ENCODE results near the gene NBDY. TPM values are rescaled to one million over a fixed set of nuclear protein-coding genes. Genes with fewer than 3 reads are reported as not detected.
"Not testable (repeated sequence)": the region's sequence is repeated elsewhere in the genome, so short reads cannot be mapped to it uniquely, and the experiment has no call there.

NBDY gene
- polyA plus RNA-seq (ENCODE audit: insufficient read length in 10 of 10), result 10 to 100 TPM; 39.0 to 59.0 (median 48.9) TPM
- long read RNA-seq, donor 1, transcript NBDY-201 (3 exons, 1,529 nt), result major isoform, 35 of 35 reads
- long read RNA-seq, donor 1, partial matches to known transcripts, result 0 of 35 reads
- long read RNA-seq, donor 1, other reads (novel, unspliced or antisense), result 0 of 35 reads
- long read RNA-seq, donor 2, transcript NBDY-201 (3 exons, 1,529 nt), result major isoform, 24 of 24 reads
- long read RNA-seq, donor 2, partial matches to known transcripts, result 0 of 24 reads
- long read RNA-seq, donor 2, other reads (novel, unspliced or antisense), result 0 of 24 reads
- long read RNA-seq, donor 3, result 0 reads
- long read RNA-seq, donor 4, transcript NBDY-201 (3 exons, 1,529 nt), result major isoform, 27 of 27 reads
- long read RNA-seq, donor 4, partial matches to known transcripts, result 0 of 27 reads
- long read RNA-seq, donor 4, other reads (novel, unspliced or antisense), result 0 of 27 reads
- long read RNA-seq, donor 5, transcript NBDY-201 (3 exons, 1,529 nt), result major isoform, 41 of 43 reads
- long read RNA-seq, donor 5, partial matches to known transcripts, result 0 of 43 reads
- long read RNA-seq, donor 5, other reads (novel, unspliced or antisense), result 0 of 43 reads
- long read RNA-seq, donor 6, transcript NBDY-201 (3 exons, 1,529 nt), result major isoform, 27 of 32 reads
- long read RNA-seq, donor 6, partial matches to known transcripts, result 5 of 32 reads
- long read RNA-seq, donor 6, other reads (novel, unspliced or antisense), result 0 of 32 reads
- long read RNA-seq, donor 7, transcript NBDY-201 (3 exons, 1,529 nt), result major isoform, 22 of 22 reads
- long read RNA-seq, donor 7, partial matches to known transcripts, result 0 of 22 reads
- long read RNA-seq, donor 7, other reads (novel, unspliced or antisense), result 0 of 22 reads
- long read RNA-seq, donor 8, transcript NBDY-201 (3 exons, 1,529 nt), result major isoform, 34 of 35 reads
- long read RNA-seq, donor 8, partial matches to known transcripts, result 0 of 35 reads
- long read RNA-seq, donor 8, other reads (novel, unspliced or antisense), result 0 of 35 reads
- long read RNA-seq, donor 9, partial matches to known transcripts, result 0 of 2 reads
- long read RNA-seq, donor 9, other reads (novel, unspliced or antisense), result 0 of 2 reads

GRCh38 chrX:56729152-56729850, at the start of gene NBDY:
TSS of gene NBDY (plus strand) at chrX:56729243. CDS start at chrX:56729354, 111 bp downstream.
- peak; percentile 38 to 82 (median 47) for DNase-seq

DNA sequence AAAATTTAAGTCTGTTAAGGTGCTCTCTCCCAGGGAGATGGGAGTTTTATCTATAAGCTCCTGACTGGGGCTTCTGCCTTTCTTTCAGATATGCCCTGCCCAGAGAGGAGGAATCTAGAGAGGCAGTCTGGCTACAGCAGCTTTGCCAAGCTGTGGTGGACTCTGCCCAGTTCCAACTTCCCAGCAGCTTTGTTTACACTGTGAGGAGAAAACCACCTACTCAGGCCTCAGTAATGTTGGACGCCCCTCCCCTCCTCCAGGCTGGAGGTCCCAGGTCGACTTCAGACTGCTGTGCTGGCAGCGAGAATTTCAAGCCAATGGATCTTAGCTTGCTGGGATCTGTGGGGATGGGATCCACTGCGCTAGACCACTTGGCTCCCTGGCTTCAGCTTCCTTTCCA, 24.5 kb upstream of the NBDY start:
- not testable (repeated sequence) for DNase-seq

DNA sequence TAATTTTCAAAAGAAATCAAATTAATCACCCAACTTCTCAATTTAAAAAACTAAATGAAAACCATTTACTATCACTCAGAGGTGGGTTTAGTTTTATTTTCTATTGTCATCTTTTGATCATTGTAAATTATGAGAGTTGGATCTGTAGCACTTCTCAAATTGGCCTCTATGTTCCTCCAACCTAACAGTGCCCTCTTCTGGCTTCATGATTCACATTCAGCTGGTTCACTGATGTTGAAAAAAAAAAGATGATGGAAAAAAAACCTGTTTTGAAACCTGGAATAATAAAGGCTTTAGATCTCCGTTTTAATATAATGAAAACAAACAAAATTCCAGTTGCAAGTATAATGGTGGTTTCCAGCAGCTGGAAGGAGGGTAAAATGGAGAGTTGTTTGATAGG, 2.4 kb upstream of the NBDY start:
- peak in 2 of 3 donors; percentile 37 to 48 for DNase-seq

DNA sequence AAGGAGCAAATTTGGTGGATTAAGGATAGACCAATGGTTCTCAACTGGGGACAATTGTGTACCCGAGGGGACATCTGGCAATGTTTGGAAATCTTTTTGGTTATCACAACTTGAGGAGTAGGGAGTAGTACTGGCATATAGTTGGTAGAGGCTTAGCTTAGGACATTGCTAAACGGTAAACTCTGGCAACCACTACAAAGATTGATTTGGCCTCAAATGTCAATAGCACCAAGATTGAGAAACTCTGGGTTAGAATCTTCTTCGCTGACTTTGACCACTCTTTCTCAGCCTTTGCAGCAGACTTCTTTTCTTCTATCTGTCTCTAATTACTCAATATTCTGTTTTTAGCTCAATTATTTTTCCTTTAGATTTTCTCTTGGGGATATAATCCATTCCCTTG, 1.5 kb upstream of the NBDY start:
- DNase-seq, result no peak

DNA sequence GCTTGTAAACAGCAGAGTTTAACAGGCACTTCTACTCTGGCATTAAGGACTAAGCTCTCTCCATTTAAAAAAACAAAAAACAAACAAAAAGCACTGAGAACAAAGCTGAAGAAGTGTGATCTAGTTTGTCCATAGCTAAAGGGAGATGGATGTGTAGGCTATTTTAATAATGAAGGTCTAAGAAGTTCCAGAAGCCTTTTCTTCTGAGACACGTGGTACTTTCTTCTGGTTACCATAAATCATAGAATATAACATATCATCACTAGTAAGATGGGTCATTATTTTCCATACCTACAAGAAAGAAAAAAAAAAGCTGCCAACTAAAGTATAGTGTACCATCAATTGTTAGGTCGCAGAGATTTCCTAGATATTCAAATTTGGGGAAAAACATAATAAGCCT, 722 bp upstream of the NBDY start:
- peak in 1 of 3 donors; percentile 16 for DNase-seq

- DNase-seq, result peak; percentile 19 to 72 (median 34)
These were observed 291 bp upstream of the NBDY start for GRCh38 chrX:56728752-56729151.

DNA sequence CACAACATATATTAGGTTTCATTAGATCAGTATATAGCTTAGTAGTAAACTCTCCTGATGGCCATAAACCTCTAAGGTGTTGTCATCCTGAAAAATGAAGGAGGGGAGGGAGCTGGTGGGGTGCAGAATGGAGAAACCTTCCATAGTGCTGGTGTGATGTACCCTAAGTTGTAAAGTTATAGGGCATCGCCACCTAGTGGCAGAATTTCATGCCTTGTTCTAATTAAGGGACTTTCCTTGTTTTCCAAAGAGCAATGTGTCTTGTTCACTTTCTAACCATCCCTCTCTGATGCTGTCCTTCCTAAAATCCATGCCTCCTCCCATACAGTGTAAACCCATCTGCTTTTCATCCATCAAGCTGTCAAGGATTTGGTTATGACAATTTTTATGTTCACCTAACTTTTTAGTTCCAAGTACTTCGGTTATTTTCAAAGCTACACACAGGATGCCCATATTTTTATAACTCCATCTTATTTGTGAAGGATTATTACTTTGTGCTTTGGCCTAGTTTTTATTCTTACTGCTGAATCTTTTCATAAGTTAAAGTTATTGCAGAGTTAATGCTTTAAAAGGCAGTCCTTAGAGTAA, 4.5 kb downstream of the NBDY start:
- peak in 2 of 3 donors; percentile 32 to 41 for DNase-seq

- DNase-seq, result no peak
These were observed 7.2 kb downstream of the NBDY start for GRCh38 chrX:56736219-56736618.

DNA sequence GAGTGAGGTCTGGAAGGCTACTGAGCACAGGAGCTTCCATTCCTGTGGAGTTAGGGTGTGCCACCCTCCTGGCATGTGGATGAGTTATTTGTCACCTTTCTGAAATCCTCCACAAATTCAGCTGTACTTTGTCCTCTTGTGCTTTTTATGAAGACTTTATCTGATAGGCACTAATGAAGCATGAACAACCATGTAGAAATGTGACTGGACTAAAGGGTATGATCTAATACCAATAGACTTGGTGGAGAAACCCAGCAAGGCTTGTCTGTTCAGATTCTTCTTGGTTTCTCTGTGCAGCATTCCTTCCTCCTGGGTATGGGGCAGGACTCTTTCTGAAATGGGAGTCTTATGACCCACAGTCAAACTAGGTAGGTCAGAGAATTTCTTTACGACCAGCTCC, 9.6 kb downstream of the NBDY start:
- DNase-seq, result no peak

DNA sequence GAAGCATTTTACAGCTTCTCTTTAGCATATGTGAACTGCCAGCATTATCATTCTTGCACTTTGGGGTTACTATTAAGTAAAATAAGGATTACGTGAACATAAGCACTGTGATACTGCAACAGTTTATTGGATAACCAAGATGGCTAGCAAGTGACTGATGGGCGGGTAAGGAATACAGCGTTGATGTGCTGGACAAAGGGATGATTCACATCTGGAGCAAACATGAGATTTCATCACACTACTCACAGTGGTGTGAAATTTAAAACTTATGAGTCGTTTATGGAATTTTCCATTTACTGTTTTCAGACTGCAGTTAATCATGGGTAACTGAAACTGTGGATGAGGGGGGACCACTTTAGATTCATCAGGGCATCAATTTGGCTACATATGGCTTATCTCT, 16.0 kb downstream of the NBDY start:
- no peak for DNase-seq

DNA sequence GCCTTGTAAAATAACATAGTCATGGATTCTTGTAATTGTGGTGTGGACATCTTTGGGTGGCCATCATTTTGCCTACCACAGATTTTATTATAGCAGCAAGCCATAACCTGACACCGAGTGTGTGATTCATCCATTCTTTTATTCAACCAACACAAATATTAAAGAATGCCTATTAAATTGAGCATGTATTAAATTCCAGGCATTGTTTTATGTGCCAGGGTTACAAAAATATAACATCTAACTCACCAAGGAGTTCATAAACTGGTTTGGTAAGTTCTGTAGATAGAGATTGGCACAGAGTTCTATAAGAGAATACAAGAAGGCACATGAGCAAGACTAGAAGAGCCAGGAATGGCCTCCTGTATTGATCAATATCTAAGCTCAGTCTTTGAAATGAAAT, 18.0 kb downstream of the NBDY start:
- DNase-seq, result no peak

DNA sequence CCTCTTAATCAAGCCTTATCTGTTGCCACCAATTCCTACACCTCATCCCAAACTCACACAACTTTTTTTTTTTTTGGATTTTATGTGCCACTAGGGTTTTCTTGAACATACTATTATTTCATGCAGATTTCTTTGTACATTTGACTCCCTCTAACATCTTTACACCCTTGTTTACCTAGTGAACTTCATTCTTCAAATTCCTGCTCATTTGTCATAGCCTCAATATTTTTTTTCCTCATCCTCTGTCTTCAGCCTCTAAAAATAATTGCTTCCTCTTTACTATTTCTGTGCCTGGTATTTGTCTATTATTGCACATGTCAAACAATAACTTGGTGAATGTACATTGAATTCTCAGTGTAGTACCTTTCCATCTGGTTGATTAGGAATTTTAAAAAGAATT, 22.0 kb downstream of the NBDY start:
- no peak for DNase-seq

DNA sequence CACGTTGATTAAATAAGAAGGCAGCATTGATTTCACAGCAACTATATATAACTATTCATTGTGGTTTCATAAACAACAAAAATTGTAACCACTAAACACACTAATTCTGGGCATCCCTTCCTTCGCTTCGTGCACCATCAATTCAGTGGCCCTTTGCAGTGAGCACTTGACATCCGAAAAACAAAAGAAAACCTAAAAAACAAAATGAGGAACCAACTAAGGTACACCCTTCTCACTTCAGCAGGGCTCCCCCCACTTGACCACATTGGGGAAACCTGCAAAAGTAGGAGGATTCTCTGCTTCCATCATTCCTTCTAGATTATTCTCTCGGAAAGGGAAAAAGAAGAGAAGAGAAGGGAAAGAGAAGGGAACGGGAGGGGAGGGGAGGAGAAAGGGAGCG, 28.3 kb downstream of the NBDY start:
- DNase-seq, result no peak

- no peak for DNase-seq
These were observed 29.4 kb downstream of the NBDY start for GRCh38 chrX:56758456-56758855.

DNA sequence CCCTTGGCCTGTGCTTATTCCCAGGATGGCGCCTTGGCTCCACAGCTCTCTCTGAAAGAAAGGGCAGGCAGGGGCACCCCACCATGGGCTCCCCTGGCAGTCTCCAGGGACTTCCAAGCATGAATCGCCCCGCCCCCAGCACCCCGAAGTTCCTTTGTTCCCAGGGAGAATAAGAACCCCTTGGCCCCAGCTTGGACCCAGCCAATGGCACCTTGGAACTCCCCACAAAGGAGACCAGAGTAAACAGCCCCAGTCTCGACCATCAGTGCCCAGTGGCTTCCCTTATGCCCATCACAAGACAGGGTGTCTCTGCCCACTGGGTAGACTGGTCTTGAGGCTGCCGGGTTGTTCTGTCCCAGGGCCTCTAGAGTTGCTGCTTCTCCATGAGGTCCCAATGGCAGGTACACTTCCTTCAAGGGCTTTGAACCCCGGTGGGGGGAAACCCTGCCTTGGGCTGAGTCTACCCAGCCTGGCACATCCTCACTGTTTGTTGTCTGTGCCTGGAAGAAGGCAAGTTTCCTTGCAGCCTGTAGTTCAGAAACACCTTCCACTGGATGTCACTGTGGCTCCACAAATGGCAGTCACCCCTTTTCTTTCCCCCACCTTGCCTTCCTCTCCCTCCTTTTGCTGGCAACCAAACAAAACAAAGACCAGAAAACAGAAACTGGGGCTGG, 30.8 kb downstream of the NBDY start:
- DNase-seq, result no peak

DNA sequence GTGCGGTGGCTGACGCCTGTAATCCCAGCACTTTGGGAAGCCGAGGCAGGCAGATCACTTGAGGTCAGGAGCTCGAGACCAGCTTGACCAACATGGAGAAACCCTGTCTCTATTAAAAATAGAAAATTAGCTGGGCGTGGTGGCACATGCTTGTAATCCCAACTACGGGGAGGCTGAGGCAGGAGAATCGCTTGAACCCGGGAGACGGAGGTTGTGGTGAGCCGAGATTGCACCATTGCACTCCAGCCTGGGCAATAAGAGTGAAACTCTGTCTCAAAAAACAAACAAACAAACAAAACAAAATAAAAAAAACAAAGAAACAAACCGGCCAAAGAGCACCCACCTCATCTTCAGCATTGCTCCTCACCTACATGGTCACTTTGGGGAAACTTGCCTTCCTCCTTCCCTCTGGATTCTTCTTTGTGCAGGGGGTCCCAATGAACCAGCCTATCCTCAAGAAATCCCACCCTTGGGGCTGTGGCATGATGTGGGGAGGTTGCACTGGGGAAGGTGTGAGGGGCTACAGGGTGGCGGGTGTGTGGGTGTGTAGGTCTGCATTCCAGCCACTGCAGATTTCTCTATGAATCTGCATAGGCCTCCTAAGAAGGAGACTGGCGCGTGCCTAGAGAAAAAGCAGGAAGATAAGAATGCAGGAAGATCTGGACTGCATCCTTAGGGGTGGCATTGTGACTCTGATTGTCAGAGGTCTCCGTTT, 31.5 kb downstream of the NBDY start:
- not testable (repeated sequence) for DNase-seq

DNA sequence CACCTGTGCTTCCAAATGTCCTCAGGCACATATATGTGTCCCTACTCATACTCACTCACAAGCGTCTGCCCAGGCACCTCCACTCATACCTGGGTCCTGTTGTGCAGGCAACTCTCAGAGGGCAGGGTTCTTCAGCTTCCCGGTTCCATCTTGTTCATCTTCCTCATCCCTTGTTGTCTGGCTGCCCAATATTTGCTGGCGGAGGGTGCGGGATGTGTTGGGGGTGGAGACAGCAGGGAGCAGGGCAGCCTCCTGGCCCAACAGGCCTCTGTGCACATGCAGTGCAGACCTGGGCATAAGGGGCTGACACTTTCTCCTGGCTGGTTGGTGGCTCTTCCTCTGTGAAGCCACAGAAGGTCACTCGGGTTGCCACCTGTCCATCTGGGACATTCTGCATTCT, 32.1 kb downstream of the NBDY start:
- no peak for DNase-seq

GRCh38 chrX:56762220-56762619, 33.2 kb downstream of the NBDY start:
- no peak for DNase-seq

GRCh38 chrX:56762707-56763555, 33.9 kb downstream of the NBDY start:
- DNase-seq, result no peak
